ENCODE data around the gene TMC3.

DNA sequence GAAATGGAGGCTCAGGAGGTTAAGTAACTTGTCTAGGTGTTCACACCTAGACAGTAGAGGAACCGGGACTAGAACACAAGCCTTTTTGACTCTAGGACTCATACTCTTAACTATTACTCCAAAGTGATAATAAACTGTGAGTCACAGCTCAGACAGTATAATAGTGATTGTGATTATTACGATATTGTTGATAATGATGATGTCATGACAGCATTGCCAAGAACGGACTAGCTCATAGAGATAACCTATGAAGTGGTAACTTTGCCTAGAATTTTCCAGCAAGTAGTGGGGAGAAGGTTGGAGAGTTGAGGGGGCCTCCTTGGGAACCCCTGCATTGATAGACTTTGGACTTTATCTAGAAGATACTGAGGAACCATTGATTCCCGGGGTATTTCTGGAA is 84.1 kb downstream of the TMC3 start:
- TF ChIP-seq CTCF (IDR thresholded peaks at IDR 0.05) = no peak
- no peak for TF ChIP-seq POLR2A (IDR thresholded peaks at IDR 0.05)
- no peak for TF ChIP-seq EP300 (IDR thresholded peaks at IDR 0.05)

All from stomach (tissue), 4 donors.